ENCODE results near the gene HIRA.

GRCh38 chr22:19470010-19470409 lies 38.5 kb upstream of the HIRA start:
- TF ChIP-seq CTCF (IDR thresholded peaks at IDR 0.05; ENCODE audit: insufficient read depth, low read length, poor library complexity, severe bottlenecking) (no peak), EZH2phosphoT487 (conservative IDR thresholded peaks at IDR 0.05; ENCODE audit: low read length) (no peak)
